Ramos (cell line): ENCODE measurements around the gene RPRD1B.
"Not testable (repeated sequence)": the region's sequence is repeated elsewhere in the genome, so short reads cannot be mapped to it uniquely, and the experiment has no call there.

ENCODE experiments used
- in situ Hi-C: fragments of 300-500 bp; cut with MboI; formaldehyde crosslinking; loops from one replicate; pipeline ENCODE4 v1.14.3; 2022; ENCODE audit warnings: low sequenced_read_pairs; ENCODE audit not compliant: unreplicated experiment

Gene RPRD1B

DNA sequence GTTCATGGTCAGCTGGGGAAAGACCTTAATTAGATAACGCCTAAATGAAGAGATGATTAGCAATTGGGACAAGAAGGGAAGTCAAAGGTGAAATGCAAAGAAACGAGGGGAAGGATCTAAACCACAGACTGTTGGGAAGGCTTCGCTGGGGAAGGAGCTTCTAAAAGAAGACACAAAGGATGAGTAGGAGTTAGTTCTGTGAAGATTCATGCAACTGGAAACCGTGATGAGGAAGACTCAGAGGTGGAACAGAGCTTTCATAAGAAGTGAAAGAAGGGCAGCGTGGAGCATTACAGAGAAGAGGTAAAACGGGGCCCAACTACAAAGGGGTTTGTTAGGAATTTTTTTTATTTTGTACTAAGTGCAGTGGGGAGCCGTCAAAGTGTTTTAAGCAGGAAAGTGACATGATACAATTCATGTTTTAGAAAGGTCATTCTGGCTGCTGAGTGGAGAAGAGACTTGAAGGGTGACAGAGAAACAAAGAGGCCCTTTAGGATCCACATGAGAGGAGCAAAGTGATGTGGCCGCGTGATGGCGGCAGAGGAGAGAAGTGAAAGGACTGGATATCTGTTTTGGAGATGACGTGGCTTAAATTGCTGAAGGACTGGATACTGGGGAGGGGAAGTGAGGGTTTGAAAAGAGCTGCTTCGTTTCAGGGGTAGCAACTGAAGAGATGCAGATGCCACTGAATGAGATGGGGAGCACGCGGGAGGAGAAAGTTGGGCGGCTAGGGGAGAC lies 33.9 kb upstream of the RPRD1B start:
- in situ Hi-C loops = loop anchor here (10.0 kb wide), 1 partner anchor 435 kb away; no protein-coding TSS in a partner anchor

DNA sequence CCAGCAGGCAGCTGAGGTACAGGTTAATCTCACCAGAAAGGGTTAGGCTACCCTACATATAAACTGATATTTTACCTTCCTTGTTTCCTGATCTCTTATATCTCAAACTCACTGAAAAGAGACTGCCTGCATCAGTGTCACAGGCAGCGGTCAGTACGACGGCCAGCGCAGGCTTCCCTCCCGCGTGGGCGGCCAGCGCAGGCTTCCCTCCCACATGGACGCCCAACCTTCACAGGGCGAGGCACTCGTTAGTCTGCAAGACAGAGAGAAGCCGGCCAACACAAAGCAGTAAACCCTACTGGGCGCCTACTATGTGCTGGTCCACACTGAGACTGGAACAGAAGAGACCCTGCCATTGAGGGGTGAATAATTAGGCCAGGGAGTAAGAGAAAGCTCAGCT lies 33.3 kb upstream of the RPRD1B start:
- in situ Hi-C loops = no loop called here

DNA sequence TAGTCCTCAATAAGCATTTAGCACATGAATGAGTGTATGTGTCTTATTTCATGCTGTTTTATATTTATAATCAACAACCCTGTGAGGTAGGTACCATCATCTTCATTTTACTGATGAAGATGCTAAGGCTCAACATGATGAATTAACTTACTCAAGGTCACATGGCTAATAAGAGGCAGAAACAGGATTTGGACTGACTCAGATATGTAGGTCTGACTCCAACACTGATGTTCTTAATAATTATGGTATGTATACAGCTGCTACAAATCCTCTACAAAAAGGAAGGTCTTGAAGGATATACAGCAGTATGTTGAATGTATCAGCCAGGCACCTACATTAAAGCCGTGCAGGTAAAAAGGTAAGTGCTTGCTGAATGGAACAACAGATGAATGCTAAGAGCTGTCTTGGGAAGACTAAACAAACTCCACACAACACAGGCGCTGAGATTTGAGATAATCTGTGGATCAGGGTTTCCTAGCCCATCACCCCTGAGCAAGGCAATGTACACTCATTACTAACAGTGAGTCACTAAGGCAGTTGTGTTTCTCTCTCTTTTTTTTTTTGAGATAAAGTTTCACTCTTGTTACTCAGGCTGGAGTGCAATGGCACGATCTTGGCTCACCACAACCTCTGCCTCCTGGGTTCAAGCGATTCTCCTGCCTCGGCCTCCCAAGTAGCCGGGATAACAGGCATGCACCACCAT lies 32.2 kb upstream of the RPRD1B start:
- in situ Hi-C loops = no loop called here

DNA sequence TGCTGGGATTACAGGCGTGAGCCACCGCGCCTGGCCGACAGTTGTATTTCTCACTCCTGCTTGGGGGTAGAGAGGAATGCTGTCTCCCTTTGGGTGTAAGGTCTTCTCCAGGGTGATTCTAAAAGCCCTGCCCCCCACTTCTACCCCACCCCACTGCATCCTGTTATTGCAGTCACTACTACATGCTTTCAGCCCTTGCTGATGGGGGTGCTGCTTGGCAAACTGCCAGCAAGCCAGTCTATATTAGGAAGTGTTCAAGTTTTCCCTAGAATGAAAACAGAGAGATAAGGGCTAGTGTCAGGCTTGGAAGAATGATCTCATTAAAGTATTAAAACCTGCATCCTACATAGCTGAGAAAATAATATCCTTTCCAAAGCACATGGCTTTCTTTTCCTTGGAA lies 31.6 kb upstream of the RPRD1B start:
- in situ Hi-C loops = no loop called here

DNA sequence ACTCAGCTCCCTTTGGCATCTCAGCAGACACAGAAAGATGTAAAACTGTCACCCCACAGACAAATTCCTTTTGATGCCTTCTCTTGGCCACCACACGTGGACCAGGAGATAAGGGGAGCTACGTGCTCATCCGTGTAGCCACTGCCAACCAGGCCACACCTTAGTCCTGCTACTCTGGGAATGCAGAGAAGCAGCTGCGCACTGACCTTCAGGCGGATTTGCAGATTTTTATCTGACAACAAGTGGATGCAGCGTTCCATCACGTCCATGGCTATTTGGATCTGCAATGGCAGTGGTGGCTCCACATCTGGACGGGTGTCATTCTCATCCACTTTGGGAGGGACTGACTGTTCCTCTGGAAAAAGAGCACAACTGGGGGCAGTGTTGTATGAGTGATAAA lies 31.1 kb upstream of the RPRD1B start:
- in situ Hi-C loops = no loop called here

DNA sequence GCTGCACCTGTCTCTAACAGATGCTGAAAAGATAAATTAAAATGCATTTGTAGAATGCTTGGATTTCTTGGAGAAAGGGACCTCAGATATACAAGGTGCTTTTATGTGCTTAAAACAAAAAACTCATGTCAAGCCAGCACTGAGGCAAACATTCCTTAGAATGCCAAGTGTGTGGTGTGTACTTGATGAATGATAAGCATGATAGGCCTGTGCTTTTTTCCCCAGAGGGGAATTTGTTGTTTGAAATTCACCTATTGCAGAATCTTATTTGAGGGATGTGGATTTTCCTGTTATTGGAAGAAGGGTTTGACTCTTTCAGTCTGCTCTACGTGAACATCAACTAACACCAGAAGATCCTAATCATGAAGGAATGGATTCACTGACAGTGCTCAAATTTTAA lies 29.1 kb upstream of the RPRD1B start:
- in situ Hi-C loops = no loop called here

DNA sequence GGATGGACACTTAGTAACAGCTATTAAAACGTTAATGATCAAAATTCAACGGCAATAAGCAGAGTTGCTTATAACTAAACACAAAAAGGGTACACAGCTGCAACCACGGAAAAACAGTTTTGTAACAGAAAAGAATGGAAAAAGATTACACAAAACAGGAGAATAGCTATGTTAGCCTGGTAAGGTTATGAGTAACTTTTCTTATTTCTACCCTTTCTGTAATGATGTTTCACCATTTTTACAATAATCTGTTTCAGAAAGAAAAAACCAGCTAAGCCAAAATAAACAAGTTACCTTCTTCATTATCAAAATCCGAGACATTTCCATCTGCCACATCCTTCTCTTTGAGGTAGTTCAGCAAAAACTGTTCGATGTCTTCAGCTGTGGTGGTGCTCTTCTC lies 27.6 kb upstream of the RPRD1B start:
- in situ Hi-C loops = no loop called here

DNA sequence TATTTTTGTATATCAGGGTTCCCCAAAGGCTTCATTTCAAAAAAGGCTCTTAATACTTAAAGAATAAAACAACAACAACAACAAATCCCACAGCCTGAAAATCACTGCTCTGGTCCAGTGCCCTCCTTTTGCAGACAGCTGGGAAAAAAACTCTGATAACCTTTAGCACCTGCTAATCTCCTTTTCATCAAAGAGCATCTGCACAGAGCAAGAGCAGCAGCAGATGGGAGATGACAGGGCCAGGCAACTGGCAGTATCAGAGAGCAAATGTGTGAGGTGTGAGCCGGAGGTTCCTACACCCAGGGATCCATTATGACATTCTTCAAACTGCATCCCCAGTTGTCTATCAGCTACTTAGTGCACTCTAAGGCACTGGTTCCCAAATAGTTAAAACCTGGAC lies 26.0 kb upstream of the RPRD1B start:
- in situ Hi-C loops = no loop called here

DNA sequence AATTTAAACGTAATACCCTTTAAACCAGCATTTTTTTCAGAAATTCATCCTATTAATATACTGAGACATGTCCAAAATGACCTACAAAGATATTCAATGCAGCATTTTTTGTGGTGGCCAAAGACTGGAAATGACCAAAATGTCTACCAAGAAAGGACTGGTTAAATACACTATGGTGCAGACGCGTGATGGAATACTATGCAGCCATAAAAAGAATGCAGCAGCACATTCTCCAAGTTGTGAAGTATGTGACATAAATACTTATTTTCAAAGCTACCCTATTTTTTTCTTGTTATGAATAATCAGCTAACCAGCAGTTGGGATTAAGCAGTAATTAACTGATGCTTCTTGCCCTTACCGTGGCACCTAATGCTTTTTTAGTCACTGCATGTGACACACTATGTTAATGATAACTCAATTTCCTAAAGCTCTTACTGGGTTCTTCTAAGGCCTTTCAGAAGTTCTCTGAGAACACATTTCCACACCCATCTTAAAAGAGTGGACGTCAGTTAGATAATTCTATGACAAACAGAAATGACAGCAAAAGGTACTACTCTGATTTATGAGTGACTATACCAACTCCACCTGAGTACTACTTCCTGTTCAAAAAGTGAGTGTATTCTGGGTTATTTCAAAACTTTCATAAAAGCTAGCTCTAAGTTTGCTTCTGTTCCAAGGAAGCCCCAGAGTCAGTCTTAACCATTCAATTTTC lies 25.2 kb upstream of the RPRD1B start:
- in situ Hi-C loops = no loop called here

DNA sequence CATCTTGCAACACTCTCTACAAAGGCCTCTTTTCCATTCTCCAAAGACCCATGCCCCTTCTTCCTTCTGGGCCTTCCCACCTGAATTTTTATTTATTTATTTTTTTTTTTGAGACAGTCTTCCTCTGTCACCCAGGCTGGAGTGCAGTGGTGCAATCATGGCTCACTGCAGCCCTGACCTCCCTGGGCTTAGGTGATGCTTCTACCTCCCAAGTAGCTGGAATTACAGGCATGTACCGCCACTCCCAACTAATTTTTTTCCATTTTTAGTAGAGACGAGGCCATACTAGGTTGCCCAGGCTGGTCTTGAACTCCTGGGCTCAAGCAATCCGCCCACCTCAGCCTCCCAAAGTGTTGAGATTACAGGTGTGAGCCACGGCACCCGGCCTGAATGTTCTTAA lies 24.1 kb upstream of the RPRD1B start:
- in situ Hi-C loops = not testable (repeated sequence)

DNA sequence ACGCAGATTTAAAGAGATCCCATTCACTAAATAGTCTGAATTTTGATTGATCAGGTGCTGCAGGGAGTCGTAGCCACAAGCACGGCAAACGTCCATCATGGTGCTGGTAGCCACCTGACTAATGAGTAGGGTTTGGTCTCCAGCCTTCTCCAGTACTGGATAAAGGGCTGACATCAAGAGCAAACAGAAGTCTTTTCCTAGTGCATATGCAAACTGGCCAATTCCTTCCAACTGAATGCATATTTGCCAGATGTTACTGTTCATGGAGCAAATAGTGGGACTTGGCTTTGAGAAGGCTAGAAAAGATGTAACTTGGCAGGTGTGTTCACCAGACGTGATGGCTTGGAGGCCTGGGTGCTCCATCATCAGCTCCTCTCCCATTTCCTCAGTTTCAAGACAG lies 21.9 kb upstream of the RPRD1B start:
- in situ Hi-C loops = no loop called here

DNA sequence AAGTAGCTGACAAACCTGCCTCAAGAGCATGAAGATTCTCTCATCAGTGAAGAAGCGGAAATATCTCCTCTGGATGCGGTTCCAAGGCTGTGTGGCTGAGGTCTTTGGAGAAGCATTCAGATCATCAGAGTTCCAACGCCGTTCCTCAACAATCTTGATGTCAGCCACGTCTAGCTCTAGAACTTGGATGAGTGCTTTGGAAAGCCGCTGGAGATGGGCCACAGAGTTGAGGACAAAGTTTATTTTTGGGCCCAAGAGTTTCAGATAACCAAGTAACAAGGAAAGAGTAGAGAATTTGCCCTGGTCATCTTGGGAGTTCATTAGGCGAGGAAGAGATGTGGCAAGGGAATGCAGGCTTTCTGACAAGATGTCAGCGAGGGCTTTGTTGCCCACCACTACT lies 21.2 kb upstream of the RPRD1B start:
- in situ Hi-C loops = no loop called here

DNA sequence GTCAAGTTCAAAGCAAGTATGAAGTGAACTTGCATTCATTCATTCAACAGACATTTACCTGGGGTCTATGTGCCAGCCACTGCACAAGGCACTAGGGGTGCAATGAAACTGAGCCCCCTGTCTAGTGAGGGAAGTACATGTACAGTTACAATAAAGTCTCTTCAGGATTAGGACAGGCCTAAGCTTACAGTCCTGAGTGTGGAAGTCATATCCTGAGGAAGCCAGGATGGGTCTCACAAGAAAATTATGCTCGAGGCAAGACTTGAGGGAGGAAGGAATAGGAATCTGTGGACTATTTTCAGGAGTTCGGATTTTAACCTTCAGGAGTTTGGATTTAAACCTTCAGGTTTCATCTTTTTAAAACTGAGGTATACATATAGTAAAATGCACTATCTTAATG lies 19.7 kb upstream of the RPRD1B start:
- in situ Hi-C loops = no loop called here

DNA sequence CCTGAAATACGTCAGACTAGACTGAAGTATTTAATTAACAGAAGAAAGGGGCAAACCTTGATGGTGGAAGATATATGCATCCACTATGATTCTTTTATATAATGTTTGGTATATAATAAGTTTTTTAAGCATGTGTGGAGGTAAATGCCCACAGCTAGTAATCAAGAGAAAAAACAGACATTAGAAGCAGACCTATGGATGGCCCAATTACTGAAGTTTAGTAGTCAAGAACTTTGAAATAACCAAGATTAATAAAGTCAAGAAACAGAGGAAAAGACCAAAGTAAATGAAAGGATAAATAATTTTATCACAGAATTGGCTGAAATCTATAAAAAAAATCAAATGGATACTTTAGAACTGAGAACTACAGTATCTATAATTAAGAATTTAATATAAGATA lies 15.6 kb upstream of the RPRD1B start:
- in situ Hi-C loops = no loop called here

DNA sequence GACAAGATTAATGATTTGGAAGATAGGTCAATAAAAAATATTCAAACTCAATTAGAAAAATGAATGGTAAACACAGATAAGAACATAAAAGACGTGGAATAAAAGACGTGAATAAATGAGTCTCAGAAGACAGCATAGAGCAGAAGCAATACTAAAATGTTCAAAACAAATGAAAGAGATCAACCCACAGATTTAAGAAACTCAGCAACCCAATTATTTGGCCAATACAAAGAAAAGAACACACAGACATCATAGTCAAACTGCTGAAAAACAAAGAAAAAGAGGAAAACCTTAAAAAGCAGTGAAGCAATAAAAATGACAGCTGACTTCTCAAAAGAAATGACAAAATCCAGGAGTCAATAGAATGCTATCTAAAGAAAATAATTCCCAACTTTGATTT lies 15.2 kb upstream of the RPRD1B start:
- in situ Hi-C loops = no loop called here

DNA sequence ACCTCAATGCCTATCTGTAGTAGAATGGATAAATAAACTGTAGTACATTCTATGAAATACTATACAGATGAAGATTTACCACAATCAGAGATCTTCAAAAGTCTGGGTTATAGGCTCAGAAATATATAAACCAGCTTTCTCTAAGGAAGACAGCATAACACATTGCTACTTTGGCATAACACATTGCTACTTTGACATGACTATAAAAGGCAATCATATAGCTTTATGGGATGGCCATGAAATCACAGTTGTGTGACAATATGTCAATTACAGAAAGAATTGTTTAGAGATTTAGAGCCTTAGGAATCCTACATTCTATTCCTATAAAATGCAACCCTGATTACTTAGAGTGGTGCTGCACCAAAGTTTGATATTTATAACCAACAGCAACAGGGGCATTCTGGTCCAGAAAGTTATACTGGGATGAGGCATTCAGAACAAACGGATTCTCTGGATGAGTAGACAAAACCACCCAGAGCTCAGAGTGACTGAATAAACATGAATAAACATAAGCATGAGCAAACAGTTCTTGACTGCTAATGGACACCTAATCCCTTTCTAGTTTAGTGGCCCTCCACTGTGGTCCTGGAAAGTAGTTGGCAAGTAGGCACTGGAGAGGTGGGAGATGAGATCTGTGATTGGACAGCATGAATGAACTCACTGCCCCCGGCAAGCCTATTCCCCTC lies 12.3 kb upstream of the RPRD1B start:
- in situ Hi-C loops = no loop called here

DNA sequence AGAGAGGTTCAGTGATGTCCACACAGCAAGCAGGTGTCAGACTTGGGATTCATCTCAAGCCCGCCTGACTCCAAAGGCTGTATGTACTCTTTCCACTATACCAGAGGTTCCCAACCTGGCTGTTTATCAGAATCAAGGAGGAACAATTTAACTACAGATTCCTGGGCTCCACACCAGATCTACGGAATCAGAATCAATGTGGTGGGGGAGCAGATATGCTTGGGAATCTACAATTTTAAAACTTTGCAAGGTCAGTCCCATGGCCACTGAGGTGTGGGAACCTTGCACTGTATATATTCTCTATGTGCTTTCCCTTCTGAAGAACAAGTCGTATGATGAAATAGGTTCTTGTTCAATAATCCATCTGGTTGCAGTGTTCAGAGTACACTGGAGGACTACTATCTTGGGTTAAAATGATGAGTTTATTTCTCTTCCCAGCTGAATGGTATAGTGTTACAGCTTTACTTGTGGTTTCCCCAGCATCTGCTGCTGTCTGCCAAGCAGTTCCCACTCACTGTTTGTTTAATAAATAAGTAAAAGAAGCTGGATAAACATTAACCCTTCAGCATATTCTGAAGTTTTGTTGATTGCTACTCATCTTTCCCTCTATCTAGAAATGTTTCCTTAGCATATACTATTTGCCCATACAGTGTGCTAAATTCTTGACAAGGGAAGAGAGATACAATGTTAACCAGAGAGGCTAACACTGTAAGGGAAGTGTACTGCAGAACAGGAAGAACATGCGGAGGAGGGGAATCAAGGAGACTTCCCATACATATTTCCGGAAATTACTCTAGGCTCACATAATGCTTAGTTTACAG lies 10.2 kb upstream of the RPRD1B start:
- in situ Hi-C loops = no loop called here

DNA sequence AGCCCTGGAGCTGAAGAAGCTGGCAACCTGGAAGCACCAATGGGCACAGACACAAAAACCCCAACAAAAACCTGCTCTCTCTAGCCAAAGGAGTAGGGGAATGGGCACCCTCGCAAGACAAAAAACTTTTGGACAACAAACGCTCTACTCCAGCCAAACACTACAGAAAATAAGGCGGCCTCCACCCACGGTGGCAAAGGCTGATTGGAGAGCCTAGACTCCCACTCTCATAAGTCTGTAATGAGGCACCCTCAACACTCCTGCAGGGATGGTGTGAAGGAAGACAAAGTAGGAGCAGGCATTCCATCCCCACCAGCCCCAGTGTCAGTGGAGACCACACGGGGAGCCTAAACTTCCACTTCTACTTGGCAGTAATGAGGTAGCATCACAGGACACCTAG lies 9.1 kb upstream of the RPRD1B start:
- in situ Hi-C loops = no loop called here

DNA sequence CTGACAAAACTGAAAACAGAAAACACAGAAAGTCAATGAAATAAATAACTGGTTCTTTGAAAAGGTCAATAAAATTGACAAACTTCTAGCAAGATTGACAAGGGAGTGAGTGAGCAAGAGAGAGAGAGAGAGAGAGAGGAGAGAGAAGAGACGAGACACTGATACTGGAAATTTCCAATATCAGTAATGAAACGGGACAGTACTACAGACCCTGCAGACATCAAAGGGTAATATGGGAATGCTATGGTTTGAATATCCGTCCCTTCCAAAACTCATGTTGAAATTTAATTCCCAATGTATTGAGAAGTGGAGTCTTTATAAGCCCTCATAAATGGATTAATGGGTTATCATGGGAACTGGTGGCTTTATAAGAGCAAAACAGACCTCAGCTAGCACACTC lies 4.1 kb upstream of the RPRD1B start:
- in situ Hi-C loops = no loop called here

DNA sequence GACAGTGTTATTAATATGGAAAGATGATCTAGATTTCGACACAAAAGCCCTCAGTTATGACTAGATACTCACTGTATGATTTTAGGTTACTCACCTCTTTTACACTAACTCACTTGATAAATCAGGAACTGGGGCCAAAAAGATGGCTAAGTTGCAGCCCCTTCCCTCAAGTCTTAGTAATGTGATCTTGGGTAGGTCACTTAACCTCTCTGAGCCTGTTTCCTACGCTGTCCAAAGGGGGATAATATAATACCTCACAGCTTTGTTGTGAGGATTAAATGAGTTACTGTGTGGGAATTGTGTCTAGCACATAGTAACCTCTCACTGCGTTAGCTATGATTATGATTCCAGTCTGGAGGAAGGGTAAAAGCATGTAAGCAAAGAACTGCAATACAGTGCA lies 1.6 kb upstream of the RPRD1B start:
- in situ Hi-C loops = no loop called here
